Mesenchymal stem cell (in vitro differentiated cells and primary cell): ENCODE data around the gene CRISP3. TPM values are rescaled to one million over a fixed set of nuclear protein-coding genes. Genes with fewer than 3 reads are reported as not detected.

Experiments
- DNase-seq: peaks from one replicate; pipeline ENCODE4 v3.0.0-alpha.2; 2013
- H2AFZ ChIP-seq: one replicate; pipeline ENCODE4 v1.6.1; 2013; ENCODE audit warnings: low read depth, mild to moderate bottlenecking, control low read depth, inconsistent platforms, low read length, moderate library complexity
- H2AK5ac ChIP-seq: 2 replicates; pipeline ENCODE4 v1.6.1; 2013; ENCODE audit warnings: low read length, moderate library complexity, mild to moderate bottlenecking, inconsistent platforms; ENCODE audit not compliant: severe bottlenecking
- H2BK120ac ChIP-seq: one replicate; pipeline ENCODE4 v1.6.1; 2013; ENCODE audit warnings: low read depth, mild to moderate bottlenecking, inconsistent platforms, low read length, moderate library complexity
- H2BK12ac ChIP-seq, 2 experiments: one replicate each; pipeline ENCODE4 v1.6.1; 2013; ENCODE audit warnings: inconsistent platforms in 2 of 2, low read length in 2 of 2, mild to moderate bottlenecking in 2 of 2, moderate library complexity in 2 of 2, control low read depth in 1 of 2
- H2BK15ac ChIP-seq: one replicate; pipeline ENCODE4 v1.6.1; 2013; ENCODE audit warnings: mild to moderate bottlenecking, low read depth, inconsistent platforms; ENCODE audit not compliant: poor library complexity, severe bottlenecking
- H2BK5ac ChIP-seq: 2 replicates; pipeline ENCODE4 v1.6.1; 2013; ENCODE audit warnings: low read depth, mild to moderate bottlenecking, low read length, control low read depth, inconsistent platforms; ENCODE audit not compliant: poor library complexity, severe bottlenecking
- H3K14ac ChIP-seq, 2 experiments: one replicate each; pipeline ENCODE4 v1.6.1; 2013; ENCODE audit warnings: inconsistent platforms in 2 of 2, low read length in 2 of 2, control low read depth in 1 of 2, mild to moderate bottlenecking in 1 of 2, moderate library complexity in 1 of 2
- H3K18ac ChIP-seq, 2 experiments: one replicate each; pipeline ENCODE4 v1.6.1; 2013; ENCODE audit warnings: inconsistent platforms in 2 of 2, low read length in 2 of 2, control low read depth in 1 of 2, low read depth in 1 of 2, mild to moderate bottlenecking in 1 of 2
- H3K23ac ChIP-seq, 2 experiments: one replicate each; pipeline ENCODE4 v1.6.1; 2013; ENCODE audit warnings: inconsistent platforms in 2 of 2, low read length in 2 of 2, mild to moderate bottlenecking in 2 of 2, moderate library complexity in 2 of 2, control low read depth in 1 of 2
- H3K27ac ChIP-seq: 2 replicates; pipeline ENCODE4 v1.5.1; 2013; ENCODE audit warnings: mild to moderate bottlenecking, moderate library complexity, low read length, control low read depth, inconsistent platforms; ENCODE audit not compliant: poor library complexity, severe bottlenecking
- H3K27me3 ChIP-seq, 2 experiments: 2 replicates each; pipeline versions ENCODE4 v1.6.1 to v1.7.0; 2013; ENCODE audit warnings: low read length in 2 of 2, mild to moderate bottlenecking in 2 of 2, moderate library complexity in 2 of 2, control low read depth in 1 of 2, inconsistent platforms in 1 of 2; ENCODE audit not compliant: control insufficient read depth in 1 of 2, insufficient read depth in 1 of 2
- H3K36me3 ChIP-seq, 2 experiments: 2 replicates each; pipeline versions ENCODE4 v1.6.1 to v1.7.0; 2013; ENCODE audit warnings: low read length in 2 of 2, control low read depth in 1 of 2, inconsistent platforms in 1 of 2, low read depth in 1 of 2, mild to moderate bottlenecking in 1 of 2; ENCODE audit not compliant: insufficient read depth in 2 of 2, control insufficient read depth in 1 of 2
- H3K4ac ChIP-seq, 2 experiments: one replicate each; pipeline ENCODE4 v1.6.1; 2013; ENCODE audit warnings: inconsistent platforms in 2 of 2, low read length in 2 of 2, mild to moderate bottlenecking in 2 of 2, moderate library complexity in 2 of 2, control low read depth in 1 of 2, low read depth in 1 of 2
- H3K4me1 ChIP-seq: 2 replicates; pipeline ENCODE4 v1.6.1; 2013; ENCODE audit warnings: low read depth, low read length, control low read depth; ENCODE audit not compliant: control insufficient read depth, insufficient read depth
- H3K4me2 ChIP-seq: 2 replicates; pipeline ENCODE4 v1.6.1; 2013; ENCODE audit warnings: low read length, mild to moderate bottlenecking, inconsistent platforms; ENCODE audit not compliant: poor library complexity, severe bottlenecking
- H3K4me3 ChIP-seq, 2 experiments: 2 replicates each; pipeline versions ENCODE4 v1.5.1 to v1.7.0; 2013; ENCODE audit warnings: low read length in 2 of 2, mild to moderate bottlenecking in 2 of 2, control low read depth in 1 of 2, low read depth in 1 of 2; ENCODE audit not compliant: insufficient read depth in 1 of 2
- H3K79me1 ChIP-seq: replicated peaks from 2 replicates; pipeline ENCODE4 v1.6.1; 2013; ENCODE audit warnings: mild to moderate bottlenecking, control low read depth, low read length, inconsistent platforms; ENCODE audit not compliant: poor library complexity, severe bottlenecking
- H3K9ac ChIP-seq: 2 replicates; pipeline ENCODE4 v1.7.0; 2013; ENCODE audit warnings: mild to moderate bottlenecking, low read length, moderate library complexity
- H3K9me3 ChIP-seq: 2 replicates; pipeline ENCODE4 v1.7.0; 2013; ENCODE audit warnings: mild to moderate bottlenecking, low read length; ENCODE audit not compliant: control insufficient read depth
- H4K8ac ChIP-seq: one replicate; pipeline ENCODE4 v1.6.1; 2013; ENCODE audit warnings: inconsistent platforms, mild to moderate bottlenecking, low read length, moderate library complexity
- H4K91ac ChIP-seq: one replicate; pipeline ENCODE4 v1.6.1; 2013; ENCODE audit warnings: mild to moderate bottlenecking, low read length, inconsistent platforms
- WGBS: methylation state at CpG from one replicate; pipeline ENCODE4 v1.1.7; 2013; ENCODE audit warnings: mixed read lengths; 5-methylcytosine and 5-hydroxymethylcytosine counted together
- polyA plus RNA-seq, 2 experiments: library from polyadenylated mRNA; stranded (reverse); fragments of 200-250 nt; gene quantifications; one replicate each; pipeline ENCODE4 v1.2.3, GENCODE V29; 2013

CRISP3 gene
- not detected for polyA plus RNA-seq (2013, experiment 1 of 2)
- polyA plus RNA-seq (2013, experiment 2 of 2): not detected

DNA sequence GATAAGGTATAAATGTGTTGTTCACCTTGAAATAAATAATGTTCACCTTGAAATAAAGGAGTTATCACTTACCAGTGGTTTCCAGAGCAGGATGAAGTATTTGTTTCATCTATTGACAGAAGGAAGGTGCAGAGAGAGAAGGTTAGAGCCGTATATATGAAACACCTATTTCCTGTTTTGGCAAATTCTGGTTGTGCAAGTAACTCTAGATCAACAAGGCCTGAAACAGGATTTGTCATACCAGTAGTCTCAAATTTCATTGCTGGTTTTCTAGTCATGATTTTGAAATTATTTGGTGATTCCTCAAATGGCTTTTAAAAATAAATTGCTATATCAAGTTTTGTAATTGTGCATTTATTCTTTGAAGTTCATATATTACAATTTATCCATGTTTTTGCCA is at the start of gene CRISP3:
Gene CRISP3 (minus strand): TSS at position 130 of the 400 bp plus-strand sequence. CDS start 21 bp downstream, at position 109.
- Histone ChIP-seq H3K4me2 (no peak within 1 kb of the TSS), H4K8ac (no peak within 1 kb of the TSS)

DNA sequence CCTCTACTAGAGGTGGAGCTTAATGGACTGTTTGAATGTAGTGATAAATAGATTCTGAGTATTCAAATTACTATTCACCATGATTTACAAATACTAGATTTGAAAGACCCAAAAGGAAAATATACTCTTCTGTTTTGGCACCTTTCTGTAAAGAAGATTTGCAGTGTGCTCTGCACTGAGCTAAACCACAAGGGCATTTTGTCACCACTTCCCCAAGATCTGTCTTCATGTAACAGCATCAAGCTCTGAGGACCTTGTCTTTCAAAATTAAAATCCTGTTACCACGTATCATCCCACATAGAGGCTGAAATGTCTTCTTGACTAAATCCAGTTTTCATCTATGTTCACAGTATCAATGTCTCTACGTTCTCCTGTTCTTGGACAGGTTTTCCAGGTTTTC is 46.2 kb upstream of the CRISP3 start:
- no peak overlapping the region for H2BK5ac ChIP-seq
- no peak overlapping the region for H2BK15ac ChIP-seq
- H3K36me3 ChIP-seq: no peaks in the 10 kb centered on the region
- H2AFZ ChIP-seq: no peak overlapping the region
- H3K4ac ChIP-seq: no peak overlapping the region
- no peak overlapping the region for H2BK120ac ChIP-seq
- no peak overlapping the region for H4K8ac ChIP-seq
- H3K9ac ChIP-seq: no peak overlapping the region
- no peak overlapping the region for H3K4me2 ChIP-seq
- no peak overlapping the region for H3K14ac ChIP-seq
- no peak overlapping the region for H3K4me3 ChIP-seq
- no peak overlapping the region for H3K27ac ChIP-seq
- whole genome bisulfite sequencing: 60% methylated on average over 2 of the region's 2 CpGs
- no peaks in the 10 kb centered on the region for H3K27me3 ChIP-seq
- no peak overlapping the region for H3K18ac ChIP-seq
- H2BK12ac ChIP-seq: no peak overlapping the region
- H3K23ac ChIP-seq: no peak overlapping the region
- no peak overlapping the region for H4K91ac ChIP-seq
- H3K79me1 ChIP-seq: no peaks in the 10 kb centered on the region
- H3K9me3 ChIP-seq: peaks cover 6% of the 10 kb centered on the region
- no peaks in the 10 kb centered on the region for H3K4me1 ChIP-seq
- H2AK5ac ChIP-seq: no peak overlapping the region
- no peak for DNase-seq

More for the DNA sequence above, at the start of gene CRISP3:
- H3K4ac ChIP-seq: no peak within 1 kb of the TSS
- no peak within 1 kb of the TSS for H3K9ac ChIP-seq
- WGBS: 54% methylated on average over 1 of the region's 1 CpG
- no peak within 1 kb of the TSS for H2BK120ac ChIP-seq
- H4K91ac ChIP-seq: no peak within 1 kb of the TSS
- H3K27me3 ChIP-seq: no peaks in the 10 kb centered on the region
- no peak within 1 kb of the TSS for H3K18ac ChIP-seq
- no peak within 1 kb of the TSS for H3K27ac ChIP-seq
- no peak within 1 kb of the TSS for H3K4me3 ChIP-seq
- no peaks in the 10 kb centered on the region for H3K79me1 ChIP-seq
- H3K9me3 ChIP-seq: no peaks in the 10 kb centered on the region
- no peaks in the 10 kb centered on the region for H3K36me3 ChIP-seq
- no peak within 1 kb of the TSS for H3K14ac ChIP-seq
- no peak within 1 kb of the TSS for H2AFZ ChIP-seq
- H3K23ac ChIP-seq: no peak within 1 kb of the TSS
- H3K4me1 ChIP-seq: no peaks in the 10 kb centered on the region
- no peak within 1 kb of the TSS for H2BK12ac ChIP-seq
- DNase-seq: no peak
- H2BK15ac ChIP-seq: no peak within 1 kb of the TSS
- H2BK5ac ChIP-seq: no peak within 1 kb of the TSS
- H2AK5ac ChIP-seq: no peak within 1 kb of the TSS

GRCh38 chr6:49787176-49787575 is 43.0 kb upstream of the CRISP3 start, which contains the start of gene PGK2:
Gene PGK2 (minus strand): TSS chr6:49787285. CDS start chr6:49787187, 98 bp downstream.
- Histone ChIP-seq H3K27me3 (no peaks in the 10 kb centered on the region), H2BK120ac (no peak within 1 kb of the TSS)
- 80% methylated on average over 8 of the region's 8 CpGs for WGBS

DNA sequence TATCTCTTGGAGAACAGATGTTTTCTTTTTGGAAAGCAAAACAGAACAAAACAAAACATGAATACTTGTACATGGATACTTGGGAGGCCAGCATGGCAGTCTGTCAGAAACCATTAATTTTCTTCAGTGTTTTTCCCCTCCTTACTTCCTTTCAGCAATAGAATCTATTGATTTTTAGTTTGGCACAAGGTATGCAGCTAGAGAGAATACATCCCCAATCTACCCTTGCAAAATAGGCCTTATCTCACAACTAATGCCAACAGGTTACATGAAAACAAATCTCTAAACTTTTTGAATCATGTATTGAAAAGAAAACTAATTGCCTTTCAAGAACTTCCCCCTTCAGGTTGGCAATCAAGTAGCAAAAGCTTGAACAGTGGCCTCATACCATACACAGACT is 40.1 kb upstream of the CRISP3 start:
- Histone ChIP-seq H3K27me3 (no peaks in the 10 kb centered on the region), H2BK15ac (no peak overlapping the region), H3K9ac (no peak overlapping the region), H3K23ac (no peak overlapping the region), H3K4me1 (no peaks in the 10 kb centered on the region), H3K18ac (no peak overlapping the region), H2BK120ac (no peak overlapping the region), H3K27ac (no peak overlapping the region), H4K8ac (no peak overlapping the region), H3K14ac (no peak overlapping the region), H2BK12ac (no peak overlapping the region), H2AFZ (no peak overlapping the region), H2AK5ac (no peak overlapping the region), H3K36me3 (no peaks in the 10 kb centered on the region), H3K79me1 (no peaks in the 10 kb centered on the region), H3K4me2 (no peak overlapping the region), H3K4me3 (no peak overlapping the region), H3K9me3 (peaks cover 6% of the 10 kb centered on the region), H3K4ac (no peak overlapping the region), H4K91ac (no peak overlapping the region), H2BK5ac (no peak overlapping the region)
- DNase-seq: no peak

More at GRCh38 chr6:49787176-49787575, 43.0 kb upstream of the CRISP3 start, which contains the start of gene PGK2:
- Histone ChIP-seq H2BK12ac (no peak within 1 kb of the TSS), H2AFZ (no peak within 1 kb of the TSS), H4K91ac (no peak within 1 kb of the TSS), H3K14ac (no peak within 1 kb of the TSS), H3K4me3 (no peak within 1 kb of the TSS), H3K4me2 (no peak within 1 kb of the TSS), H3K4ac (no peak within 1 kb of the TSS), H3K9ac (no peak within 1 kb of the TSS), H3K18ac (no peak within 1 kb of the TSS), H3K36me3 (no peaks in the 10 kb centered on the region), H3K79me1 (no peaks in the 10 kb centered on the region), H2BK15ac (no peak within 1 kb of the TSS), H2AK5ac (no peak within 1 kb of the TSS), H4K8ac (no peak within 1 kb of the TSS), H3K9me3 (peaks cover 6% of the 10 kb centered on the region), H2BK5ac (no peak within 1 kb of the TSS), H3K27ac (no peak within 1 kb of the TSS), H3K23ac (no peak within 1 kb of the TSS), H3K4me1 (no peaks in the 10 kb centered on the region)
- no peak for DNase-seq
